AML-193 (cell line): ENCODE results near the gene OR2M5.

Experiments
- DNase-seq, 2 experiments: peaks; one replicate each; lab custom pipeline; 2025; lab: John Stamatoyannopoulos, UW

OR2M5 gene, protein sequence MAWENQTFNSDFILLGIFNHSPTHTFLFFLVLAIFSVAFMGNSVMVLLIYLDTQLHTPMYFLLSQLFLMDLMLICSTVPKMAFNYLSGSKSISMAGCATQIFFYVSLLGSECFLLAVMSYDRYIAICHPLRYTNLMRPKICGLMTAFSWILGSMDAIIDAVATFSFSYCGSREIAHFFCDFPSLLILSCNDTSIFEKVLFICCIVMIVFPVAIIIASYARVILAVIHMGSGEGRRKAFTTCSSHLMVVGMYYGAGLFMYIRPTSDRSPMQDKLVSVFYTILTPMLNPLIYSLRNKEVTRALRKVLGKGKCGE

DNA sequence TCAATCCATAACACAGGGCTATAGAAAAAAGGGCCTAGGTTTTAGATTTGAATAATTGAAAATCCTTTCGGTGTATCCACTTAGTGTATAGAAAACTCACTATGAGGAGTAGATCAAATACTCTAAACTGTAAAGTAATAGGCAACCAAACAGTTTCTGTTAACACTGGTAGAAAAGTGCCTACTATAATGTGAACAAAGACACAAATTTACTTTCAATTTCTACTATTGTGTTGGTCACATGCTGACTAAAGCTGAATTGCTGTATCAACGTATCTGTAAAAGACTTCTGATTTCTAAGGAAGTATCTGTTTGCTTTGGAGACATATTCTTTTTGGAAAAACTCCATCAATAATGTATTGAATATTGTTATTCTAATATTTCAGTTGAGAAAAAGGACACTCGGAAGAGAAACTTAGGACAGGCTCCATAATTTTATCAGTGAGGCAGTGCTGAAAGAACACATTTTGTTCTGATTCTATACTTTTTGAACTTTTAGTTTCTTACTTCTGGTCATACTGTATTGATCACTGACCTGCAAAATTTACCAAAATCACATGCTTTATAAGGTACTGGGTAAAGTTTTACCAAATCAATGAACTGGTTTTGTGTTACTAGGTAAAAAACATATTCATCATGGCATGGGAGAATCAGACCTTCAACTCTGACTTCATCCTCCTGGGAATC, at the start of gene OR2M5:
OR2M5 (plus strand) TSS at position 636 of the 686 bp plus-strand sequence; CDS start at position 636, 0 bp downstream.
- no peak for DNase-seq

- no peak for DNase-seq
Measured at GRCh38 chr1:248098529-248098928, 46.4 kb upstream of the OR2M5 start.

- no peak for DNase-seq
Measured at GRCh38 chr1:248102847-248103246, 42.1 kb upstream of the OR2M5 start.

GRCh38 chr1:248111157-248111556, 33.8 kb upstream of the OR2M5 start:
- DNase-seq: no peak

- DNase-seq: no peak
Measured at GRCh38 chr1:248114890-248115289, 30.1 kb upstream of the OR2M5 start.

GRCh38 chr1:248127653-248128052, 17.3 kb upstream of the OR2M5 start:
- no peak for DNase-seq

GRCh38 chr1:248136811-248137210, 8.1 kb upstream of the OR2M5 start:
- DNase-seq: no peak

DNA sequence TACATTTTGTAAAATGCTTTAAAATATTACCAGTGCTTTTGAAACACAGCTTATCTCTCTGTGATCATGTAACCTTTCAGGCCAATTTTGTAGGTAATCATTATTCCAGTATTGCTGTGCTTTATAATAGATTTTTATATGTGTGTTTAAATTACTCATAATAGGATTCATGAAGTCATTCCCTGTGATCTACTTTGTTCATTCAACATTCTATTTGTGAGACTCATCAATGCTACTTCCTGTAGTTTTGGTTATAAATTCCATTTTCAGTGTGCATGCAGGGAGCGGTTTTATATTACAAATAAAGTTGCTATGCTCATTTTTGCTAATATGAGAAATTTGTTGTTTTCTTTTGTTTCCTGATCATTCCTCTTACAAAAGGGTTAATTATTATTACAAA, 4.1 kb upstream of the OR2M5 start:
- DNase-seq: no peak

GRCh38 chr1:248143311-248143710, 1.6 kb upstream of the OR2M5 start:
- DNase-seq: no peak

GRCh38 chr1:248152056-248152827, 7.3 kb downstream of the OR2M5 start:
- no peak for DNase-seq

DNA sequence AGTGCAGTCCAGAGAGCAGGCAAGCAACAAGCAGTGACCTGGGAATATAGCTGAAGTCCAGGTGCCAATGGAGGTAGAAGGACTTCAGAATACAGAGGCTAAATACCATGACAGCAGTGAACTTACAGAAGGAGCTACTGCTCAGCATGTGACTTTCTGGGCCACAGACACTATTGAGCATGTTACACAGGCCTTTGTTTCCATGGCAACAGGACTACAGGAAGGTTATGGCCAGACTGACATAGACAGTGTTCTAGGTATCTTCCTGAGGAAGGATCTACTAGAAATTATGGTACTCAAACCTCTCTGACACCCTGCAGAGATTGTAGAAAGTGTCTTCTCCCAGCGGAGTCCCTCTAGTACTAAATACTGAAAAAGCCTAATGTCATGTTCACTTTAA, 11.0 kb downstream of the OR2M5 start:
- DNase-seq: no peak

DNA sequence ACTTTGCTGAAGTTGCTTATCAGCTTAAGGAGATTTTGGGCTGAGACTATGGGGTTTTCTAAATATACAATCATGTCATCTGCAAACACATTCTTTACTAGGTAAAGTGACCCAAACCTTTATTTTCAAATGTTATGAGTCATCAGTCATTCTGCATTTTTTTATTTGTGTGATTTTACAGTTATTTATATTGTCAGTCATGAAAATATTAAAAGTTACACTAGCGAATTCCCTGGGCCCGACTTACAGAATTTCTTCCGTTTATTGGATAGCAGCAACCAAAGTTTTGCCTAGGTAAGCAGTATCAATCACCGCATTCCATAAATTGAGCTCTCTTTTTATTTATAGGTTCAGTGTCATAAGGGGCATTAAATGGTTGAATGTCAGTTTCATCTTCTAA, 13.8 kb downstream of the OR2M5 start:
- no peak for DNase-seq

GRCh38 chr1:248164031-248164430, 19.1 kb downstream of the OR2M5 start:
- DNase-seq: no peak

DNA sequence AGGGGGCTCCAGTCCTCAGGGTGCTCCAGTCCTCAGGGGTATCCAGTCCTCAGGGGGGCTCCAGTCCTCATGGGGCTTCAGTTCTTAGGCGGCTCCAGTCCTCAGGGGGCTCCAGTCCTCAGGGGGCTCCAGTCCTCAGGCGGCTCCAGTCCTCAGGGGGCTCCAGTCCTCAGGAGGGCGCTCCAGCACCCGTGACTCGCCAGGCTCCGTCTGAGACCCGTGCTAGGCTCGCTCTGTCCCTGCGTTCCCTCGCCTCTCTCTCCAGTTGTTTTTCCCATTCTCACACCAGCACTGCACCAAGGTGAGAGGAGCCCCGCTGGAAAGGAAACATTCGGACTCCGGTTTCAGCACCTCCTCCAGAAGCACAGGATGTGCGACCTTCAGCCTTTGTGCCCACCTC, 20.2 kb downstream of the OR2M5 start:
- no peak for DNase-seq

DNA sequence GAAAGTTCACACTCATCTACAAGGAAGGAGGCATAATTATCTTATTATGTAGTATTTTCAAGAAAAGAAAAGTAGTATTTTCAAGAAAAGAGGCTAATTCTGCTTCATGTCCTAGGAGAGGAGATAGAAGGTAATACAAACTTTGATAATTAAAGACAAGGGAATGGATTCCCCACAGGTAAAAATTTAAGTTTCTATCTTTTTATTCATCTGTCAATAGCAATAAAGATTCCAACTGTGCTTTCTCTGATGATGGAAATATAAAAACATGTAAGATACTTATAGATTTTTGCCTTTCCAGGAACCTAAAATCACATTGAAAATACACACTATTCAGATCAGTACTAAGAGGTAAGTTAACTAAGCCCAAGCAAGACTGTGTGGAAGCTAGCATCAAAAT, 29.6 kb downstream of the OR2M5 start, which contains the start of gene OR2M2:
OR2M2 (plus strand) TSS at position 301 of the 400 bp plus-strand sequence. CDS start 5,165 bp downstream, outside the sequence.
- DNase-seq: no peak

GRCh38 chr1:248183996-248184395, 39.0 kb downstream of the OR2M5 start:
- no peak for DNase-seq

- DNase-seq: no peak
Measured at GRCh38 chr1:248187363-248187762, 42.4 kb downstream of the OR2M5 start.

DNA sequence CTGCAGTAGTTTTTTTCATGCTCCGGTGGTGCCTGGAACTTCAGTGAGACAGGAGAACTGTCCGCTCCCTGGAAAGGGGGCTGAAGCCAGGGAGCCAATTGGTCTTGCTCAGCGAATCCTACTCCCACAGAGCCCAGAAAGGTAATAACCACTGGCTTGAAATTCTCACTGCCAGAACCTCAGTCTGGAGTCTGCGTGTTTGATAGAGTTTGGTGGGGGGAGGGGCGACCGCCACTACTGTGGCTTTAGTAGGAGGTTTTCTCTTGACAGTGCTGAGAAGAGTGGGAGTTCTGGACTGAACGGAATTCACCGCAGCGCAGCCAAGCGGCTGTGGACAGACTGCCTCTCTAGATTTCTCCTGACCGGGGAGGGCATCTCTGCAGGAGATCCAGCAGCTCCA, 44.1 kb downstream of the OR2M5 start:
- no peak for DNase-seq

- no peak for DNase-seq
Measured at GRCh38 chr1:248194117-248194516, 49.2 kb downstream of the OR2M5 start.
